OCI-LY7 (cell line): ENCODE results near the gene TSHZ2.

ENCODE experiments used
- EZH2phosphoT487 ChIP-seq: fragments of 200-600 bp; sonication (generic); IDR thresholded peaks from 2 replicates; pipeline ENCODE4 v1.6.1; 2018; ENCODE audit warnings: low read depth, borderline replicate concordance, mild to moderate bottlenecking, mixed run types, antibody characterized with exemption, low read length, moderate library complexity, mixed read lengths
- TF ChIP-seq, protein P1 (sequence below): fragments of 200-600 bp; sonication (generic); conservative IDR thresholded peaks from 2 replicates; pipeline ENCODE4 v1.5.1; 2014; ENCODE audit warnings: mild to moderate bottlenecking, antibody characterized with exemption, low read length, moderate library complexity, mixed read lengths

DNA sequence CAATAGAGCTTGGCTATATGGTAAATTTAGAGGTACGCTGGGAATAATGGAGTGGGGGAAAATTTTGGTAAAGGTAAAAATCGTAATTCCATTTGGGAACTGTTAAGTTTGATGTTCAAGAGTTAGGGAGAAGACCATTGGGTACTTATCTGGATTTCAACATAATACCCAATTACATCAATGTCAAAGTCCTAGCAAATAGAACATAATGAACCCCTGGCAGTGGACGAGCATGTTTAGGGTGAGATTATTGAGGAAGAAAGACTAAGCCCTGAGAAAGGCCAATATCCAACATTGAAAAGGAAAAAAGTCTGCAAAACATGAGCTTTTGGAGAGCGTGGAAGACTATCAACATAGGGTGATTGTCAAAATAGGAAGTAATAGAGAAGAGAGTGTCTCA is 106.6 kb downstream of the TSHZ2 start:
- TF ChIP-seq, protein P1, sequence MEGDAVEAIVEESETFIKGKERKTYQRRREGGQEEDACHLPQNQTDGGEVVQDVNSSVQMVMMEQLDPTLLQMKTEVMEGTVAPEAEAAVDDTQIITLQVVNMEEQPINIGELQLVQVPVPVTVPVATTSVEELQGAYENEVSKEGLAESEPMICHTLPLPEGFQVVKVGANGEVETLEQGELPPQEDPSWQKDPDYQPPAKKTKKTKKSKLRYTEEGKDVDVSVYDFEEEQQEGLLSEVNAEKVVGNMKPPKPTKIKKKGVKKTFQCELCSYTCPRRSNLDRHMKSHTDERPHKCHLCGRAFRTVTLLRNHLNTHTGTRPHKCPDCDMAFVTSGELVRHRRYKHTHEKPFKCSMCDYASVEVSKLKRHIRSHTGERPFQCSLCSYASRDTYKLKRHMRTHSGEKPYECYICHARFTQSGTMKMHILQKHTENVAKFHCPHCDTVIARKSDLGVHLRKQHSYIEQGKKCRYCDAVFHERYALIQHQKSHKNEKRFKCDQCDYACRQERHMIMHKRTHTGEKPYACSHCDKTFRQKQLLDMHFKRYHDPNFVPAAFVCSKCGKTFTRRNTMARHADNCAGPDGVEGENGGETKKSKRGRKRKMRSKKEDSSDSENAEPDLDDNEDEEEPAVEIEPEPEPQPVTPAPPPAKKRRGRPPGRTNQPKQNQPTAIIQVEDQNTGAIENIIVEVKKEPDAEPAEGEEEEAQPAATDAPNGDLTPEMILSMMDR, result no peak
- no peak for TF ChIP-seq EZH2phosphoT487
